Stimulated activated CD4-positive, alpha-beta T cell treated with anti-CD3 and anti-CD28 coated beads, Interleukin-1b, Interleukin-23, amount 100 ng/mL, for 48 hours (primary cell): ENCODE results near the gene CD74.
A peak's percentile ranks its signal among the peaks of the same experiment; 100 is the strongest.
"Not testable (repeated sequence)": the region's sequence is repeated elsewhere in the genome, so short reads cannot be mapped to it uniquely, and the experiment has no call there.

Experiments
- DNase-seq: peaks from one replicate; pipeline ENCODE4 v3.0.0-alpha.2; 2020

CD74 gene

DNA sequence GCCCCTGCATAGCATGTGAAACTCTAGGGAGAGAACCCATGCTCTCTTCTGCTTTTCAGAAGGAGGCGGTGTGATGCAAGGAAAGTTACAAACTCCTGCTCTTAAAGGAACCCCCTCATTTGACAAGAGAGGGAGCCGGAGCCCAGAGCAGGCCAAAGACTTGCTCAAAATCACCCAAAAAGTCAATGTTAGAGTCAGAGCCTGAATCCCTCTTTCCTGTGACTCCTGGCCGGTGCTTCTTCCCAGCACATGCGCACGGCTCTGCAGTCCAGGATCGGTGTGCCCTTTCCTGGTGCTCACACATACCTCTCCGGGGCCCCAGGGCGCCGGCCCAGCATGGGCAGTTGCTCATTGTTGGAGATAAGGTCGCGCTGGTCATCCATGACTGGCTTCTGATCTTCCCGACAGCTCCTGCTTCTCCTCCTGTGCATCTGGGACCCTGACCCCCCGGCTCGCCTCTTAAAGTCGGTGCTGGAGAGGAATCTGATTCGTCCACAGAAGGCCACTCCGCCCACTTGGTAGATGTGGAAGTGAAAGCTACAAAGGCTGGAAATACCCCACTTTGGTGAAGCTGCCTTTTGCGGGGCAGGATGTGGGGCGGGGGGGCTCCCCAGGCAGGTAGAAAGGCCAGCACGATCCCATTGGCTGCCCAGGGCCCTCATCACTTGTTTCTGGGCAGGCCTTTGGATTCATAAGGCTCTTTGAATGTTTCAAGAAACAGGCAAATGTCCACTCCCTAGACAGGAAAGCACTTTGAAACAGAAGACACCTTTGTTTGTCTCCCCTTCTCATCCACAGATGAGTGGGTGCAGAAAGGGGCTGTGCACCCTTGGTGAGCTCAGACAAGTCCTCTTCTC is at the start of gene CD74:
CD74 (minus strand) TSS at position 592 of the 857 bp plus-strand sequence; CDS start at position 431, 161 bp downstream.
- DNase-seq = peak; percentile 91

DNA sequence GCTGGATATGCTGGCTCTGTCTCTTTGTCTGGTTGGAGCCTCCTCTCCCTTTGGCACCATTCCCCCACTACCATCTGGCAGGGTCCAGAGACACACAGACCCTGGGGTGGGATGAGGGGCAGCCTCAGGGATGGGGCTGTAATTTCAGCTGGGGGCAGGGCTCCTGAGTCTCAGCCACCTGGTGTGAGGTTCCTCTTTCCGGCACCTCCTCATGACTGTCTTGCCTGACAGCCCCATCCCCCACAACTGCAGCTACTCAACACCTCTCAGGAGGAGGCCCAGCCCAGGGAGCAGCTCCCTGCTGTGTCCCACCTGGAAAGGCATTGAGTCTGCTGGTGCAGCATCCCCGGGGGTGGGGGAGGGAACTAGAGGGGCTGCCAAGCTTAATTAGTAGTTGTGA is 48.5 kb upstream of the CD74 start:
- no peak for DNase-seq

DNA sequence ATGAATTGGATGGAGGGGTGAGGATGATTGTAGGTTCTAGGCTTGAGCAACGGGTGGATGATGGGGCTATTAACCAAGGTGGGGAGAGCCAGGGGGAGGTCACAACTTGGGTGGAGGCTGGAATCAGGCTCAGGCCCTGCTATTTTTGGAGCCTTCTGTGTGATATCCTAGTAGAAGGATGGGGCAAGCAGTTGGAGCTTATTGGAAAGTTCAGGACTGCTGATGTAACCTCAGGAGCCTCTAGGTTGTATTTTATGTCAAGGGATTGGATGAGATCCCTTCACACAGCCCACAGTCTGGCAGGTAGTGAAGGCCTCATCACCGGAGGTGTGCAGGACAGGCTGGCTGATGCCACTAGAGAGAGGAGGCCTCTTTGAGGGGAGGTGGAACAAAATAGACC is 48.1 kb upstream of the CD74 start:
- DNase-seq = no peak

DNA sequence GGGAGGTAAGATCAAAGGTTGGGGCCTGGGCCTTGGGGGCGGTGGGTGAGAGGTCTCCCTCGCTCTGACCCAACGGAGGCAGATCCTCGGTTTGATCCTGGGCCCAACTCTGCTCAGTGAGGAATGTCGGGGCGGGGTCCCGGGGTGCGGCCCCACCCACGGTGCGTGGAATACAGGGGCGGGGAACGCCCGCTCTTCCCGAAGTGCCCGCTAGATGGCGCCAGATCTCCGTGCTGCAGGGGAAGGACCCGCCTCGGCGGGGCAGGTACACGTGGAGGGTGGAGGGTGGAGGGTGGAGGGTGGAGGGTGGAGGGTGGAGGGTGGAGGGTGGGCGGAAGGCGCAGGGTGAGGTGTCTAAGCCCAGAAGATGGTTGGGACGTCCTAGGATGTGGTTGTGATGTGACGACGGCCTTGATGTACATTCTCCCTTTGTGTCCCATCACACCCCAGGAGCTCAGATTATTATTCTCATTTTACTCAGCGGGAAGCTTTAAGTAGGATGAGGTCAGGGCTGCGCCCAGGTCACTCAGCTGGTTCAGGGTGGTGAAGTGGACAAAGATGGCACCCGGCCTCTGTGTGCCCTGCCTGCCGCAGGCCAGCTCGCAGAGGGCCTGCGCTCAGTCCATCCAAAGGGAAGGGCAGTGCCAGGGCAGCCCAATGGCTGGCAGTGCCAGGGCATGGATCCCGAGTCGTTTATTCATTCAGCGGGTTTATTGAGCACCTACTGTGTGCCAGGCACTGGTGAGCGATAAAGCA is 46.3 kb upstream of the CD74 start:
- DNase-seq = peak; percentile 86

DNA sequence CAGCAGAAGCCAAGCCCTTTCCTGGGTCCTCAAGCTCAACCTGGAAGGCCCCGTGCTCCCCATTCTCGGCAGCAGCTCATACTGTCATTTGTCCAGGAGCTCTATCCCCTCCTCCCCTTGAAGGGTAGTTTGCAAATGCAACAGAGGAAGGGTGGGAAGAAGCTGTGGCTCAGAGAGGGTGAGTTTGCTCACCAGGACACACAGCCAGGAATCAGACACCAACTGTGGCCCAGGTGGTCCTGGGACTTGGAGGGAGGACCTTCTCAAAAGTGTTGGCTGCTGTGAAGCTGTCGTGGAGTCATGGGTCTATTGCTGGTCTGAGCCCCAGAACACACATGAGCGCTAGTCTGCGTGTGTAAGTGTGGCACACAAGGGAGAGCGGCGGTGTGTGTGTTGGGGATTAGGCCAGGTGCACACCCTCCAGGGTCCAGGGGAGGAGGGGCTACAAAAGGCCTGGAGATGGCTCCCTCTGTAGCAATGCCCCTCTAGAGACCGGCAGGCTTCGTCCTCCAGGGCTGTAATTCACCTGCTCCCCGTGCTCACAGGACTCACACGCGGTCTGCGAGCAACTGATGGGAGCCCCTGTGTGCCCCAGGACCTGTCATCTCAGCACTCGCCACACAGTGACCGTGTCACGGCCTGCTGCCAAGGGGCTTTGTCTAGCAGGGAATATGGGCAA is 45.0 kb upstream of the CD74 start:
- no peak for DNase-seq

DNA sequence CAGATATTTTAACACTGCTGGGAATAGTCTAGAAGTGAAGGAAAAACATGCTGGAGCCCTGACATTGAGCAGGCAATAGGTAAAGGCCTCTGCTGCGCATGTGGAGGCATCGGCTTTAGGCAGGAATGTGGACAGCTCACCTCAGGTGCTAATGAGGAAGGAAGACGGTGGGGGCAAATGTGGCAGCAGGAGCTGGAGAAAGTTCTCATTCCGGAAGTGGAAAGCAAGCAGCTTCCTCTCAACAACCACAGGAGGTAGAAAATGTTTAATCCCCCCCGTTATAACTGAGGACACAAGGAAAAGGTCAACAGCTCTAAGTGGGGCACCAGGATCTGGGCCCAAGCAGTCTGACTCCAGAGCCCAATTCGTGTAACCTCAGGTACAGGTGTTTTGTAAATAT is 44.4 kb upstream of the CD74 start:
- no peak for DNase-seq

DNA sequence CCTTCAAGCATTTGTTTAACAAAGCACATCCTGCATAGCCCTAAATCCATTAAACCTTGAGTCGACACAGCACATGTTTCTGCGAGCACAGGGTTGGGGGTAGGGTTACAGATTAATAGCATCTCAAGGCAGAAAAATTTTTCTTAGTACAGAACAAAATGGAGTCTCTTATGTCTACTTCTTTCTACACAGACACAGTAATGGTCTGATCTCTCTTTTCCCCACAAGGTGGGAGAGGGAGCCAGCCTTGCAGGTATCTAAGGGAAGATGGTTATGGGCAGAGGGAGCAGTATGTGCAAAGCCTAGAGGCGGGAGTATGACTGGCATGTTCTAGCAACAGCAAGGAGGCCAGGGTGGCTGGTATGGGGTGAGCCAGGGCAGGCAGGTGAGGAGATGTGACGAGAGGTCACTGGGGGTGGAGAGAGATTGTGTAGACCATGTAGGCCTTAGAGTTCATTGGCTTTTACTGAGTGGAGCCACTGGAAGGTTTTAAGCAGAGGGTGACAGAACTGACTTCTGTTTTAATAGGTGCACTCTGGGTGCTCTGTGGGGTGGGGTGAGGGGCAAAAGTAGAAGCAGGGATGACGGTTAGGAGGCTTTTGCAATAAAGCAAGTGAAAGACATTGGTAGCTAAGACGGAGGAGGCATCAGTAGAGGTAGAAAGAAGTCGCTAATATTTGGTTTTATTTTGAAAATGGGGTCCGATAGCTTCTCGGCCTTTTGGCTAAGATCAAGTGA is 42.0 kb upstream of the CD74 start:
- DNase-seq = no peak

DNA sequence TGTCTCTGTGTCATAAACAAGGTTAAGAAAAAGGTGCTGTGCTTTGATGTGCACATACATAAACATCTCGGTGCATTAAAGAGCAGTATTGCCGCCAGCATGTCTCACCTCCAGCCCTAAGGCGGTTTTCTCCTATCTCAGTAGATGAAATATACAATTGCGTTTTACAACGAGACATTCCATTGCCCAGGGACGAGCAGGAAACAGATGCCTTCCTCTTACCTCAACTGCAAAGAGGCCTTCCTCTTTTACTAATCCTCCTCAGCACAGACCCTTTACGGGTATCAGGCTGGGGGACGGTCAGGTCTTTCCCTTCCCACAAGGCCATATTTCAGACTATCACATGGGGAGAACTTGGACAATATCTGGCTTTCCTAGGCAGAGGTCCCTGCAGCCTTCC is 41.3 kb upstream of the CD74 start:
- not testable (repeated sequence) for DNase-seq

DNA sequence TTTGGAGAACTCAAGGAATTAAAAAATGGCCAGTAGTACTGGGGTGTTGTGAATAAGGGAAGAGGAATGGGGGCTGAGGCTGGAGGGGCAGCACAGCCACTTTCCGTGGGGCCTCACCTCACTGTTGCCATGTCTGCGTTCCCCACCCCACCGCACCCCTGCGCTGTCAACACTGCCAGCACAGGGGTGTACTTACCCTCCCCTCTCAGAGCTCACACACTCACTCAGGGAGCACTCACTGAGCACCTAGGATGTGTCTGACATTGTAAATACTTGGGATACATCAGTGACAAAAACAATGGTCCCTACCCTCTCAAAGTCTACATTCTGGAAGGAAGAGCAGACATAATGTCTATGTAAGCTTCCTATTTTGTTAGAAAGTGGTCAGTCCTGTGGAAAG is 40.2 kb upstream of the CD74 start:
- no peak for DNase-seq

DNA sequence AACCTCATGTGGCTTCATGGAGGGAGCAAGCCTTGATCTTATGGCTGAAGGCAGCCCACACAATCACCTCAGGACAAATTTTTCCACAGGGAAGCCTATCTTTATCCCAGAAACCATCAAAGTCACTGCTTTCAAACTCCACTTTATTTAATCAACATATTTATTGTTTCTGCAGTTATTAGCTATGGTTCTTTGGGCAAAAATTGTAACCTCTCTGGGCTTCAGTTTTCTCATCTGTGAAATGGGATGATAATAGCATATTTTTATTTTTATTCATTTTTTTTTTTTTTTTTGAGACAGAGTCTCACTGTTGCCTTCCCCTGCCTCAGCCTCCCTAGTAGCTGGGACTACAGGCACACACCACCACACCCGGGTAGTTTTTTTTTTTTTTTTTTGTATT is 38.9 kb upstream of the CD74 start:
- no peak for DNase-seq

DNA sequence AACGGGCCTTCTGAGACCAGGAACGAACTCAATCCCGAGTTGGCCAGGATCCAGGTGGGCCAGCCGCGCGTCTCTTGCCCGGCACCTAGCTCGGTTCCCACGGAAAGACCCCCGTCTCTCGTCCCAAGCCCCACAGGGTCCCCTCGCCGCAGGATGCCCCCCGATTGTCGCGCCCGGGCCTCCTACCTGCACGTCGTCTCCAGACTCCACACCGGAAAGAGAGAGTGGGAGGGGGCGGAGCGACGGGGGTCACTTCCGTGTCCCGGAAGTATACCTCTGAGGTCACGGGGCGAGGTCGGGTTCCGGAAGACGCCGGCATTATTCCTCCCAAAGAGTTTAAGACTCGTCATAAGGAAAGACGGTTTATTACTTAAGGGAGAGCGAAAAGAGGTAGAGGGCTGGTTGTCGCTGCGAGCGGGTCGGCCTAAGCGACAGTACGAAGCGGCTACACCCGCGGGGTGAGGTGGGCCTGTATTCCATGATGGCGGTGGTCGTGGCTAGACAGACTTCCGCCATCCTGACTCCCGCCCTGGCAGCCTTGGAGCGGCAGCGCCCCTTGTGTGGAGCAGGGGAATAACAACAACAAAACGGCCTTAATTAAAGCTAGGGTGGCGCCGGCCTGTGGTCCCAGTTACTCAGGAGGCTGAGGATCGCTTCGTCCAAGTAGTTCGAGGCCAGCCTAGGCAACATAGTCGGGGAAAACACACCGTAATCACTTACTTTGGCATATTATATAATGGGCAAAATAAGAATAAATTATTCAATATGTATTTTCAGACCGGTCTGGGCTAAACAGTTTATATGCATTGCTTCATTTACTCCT is 37.0 kb upstream of the CD74 start, which contains the start of gene RPS14:
RPS14 (minus strand) TSS at position 223 of the 823 bp plus-strand sequence. CDS start 2,006 bp downstream, outside the sequence.
- DNase-seq = peak; percentile 95

DNA sequence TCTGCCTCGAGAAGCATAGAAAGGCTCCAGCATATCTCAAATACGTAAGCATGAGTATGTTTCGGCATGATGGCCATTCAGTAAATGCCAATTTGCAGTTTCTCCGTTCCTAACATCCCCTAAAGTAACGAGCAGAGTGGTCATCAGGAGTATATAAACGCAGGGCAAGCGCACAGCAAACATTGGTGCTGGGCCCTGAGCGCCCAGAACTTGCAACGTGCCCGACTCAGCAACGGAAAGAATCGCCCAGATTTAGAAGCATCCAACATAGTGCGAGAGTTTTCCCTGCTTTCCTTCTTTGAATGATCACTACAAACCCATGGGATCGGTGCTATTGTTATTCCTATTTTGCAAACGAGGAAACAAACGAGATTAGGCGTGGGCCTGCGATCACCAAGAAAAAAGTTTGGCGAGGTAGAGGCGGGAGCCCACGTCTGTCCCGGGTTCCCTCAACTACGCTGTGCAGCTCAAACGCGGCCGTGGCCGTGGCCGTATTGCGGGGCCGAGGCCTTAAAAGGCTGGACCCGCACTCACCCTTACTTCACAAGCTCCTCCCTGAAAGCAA is 36.3 kb upstream of the CD74 start:
- DNase-seq = no peak

DNA sequence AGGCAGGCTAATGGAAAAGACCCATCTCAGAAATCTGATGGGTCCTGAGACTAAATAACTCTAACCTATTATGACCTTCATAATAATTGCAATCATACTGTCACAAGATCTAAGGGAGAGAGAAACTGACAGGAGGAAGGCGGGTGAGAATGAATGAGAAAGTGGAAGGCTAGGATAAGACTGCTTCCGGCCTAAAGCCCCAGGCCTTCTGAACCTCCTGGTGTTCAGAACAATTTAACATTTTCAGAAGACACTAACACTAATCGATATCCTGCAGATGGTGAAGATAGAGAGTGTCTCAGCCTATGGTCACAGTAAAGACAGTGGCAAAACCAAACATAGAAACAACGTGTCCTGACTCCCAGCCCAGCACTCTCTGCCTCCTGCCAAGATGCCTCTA is 35.6 kb upstream of the CD74 start:
- no peak for DNase-seq

DNA sequence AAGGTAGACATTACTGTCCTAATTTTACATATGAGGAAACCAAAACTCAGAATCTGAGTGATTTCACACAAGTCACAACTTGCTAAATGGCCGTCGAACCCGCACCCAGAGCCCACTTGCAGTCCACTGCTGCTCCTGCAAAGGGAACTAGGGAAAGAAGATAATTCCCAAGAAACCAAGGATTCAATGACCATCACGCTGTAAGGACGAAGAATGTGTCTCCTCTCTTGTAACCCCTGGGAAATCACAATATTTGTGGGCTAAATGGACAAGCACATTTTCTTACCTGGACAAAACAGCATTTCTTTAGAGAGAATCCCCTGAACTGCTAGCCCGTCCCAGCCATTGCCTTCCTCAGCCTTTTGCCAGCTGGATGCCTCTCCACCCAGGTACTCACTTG is 34.5 kb upstream of the CD74 start:
- DNase-seq = no peak

DNA sequence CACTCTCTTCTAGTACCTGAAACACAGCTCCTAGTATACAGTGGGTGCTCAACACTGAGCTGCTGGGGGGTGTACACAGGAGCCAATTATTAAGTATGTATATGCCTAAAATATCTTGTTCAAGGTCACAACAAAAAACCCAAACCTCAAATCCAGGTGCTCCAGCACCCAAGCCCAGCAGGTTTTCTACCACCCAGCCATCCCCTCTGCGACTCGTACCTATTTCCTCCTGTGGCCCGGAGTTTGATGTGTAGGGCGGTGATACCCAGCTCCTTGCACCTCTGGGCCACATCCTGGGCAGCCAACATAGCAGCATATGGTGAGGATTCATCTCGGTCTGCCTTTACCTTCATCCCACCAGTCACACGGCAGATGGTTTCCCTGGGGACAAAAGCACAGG is 33.9 kb upstream of the CD74 start:
- DNase-seq = no peak

DNA sequence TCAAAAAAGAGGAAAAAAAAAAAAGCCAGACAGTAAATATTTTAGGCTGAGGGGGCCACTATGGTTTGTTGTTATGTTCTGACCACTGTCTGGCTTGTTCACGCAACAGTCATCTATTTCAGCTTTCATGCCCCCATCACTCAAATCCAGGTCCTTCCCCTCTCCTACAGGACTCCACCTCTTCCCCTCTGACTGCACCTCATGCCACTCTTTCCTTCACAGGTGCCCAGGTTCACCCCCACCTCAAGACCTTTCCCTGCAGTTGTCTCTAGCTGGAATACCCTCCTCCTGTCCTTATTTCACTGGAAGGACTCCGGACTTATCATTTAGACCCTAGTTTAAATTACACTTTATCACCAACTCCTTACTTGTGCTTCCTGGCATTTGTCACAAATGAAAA is 33.4 kb upstream of the CD74 start:
- no peak for DNase-seq

DNA sequence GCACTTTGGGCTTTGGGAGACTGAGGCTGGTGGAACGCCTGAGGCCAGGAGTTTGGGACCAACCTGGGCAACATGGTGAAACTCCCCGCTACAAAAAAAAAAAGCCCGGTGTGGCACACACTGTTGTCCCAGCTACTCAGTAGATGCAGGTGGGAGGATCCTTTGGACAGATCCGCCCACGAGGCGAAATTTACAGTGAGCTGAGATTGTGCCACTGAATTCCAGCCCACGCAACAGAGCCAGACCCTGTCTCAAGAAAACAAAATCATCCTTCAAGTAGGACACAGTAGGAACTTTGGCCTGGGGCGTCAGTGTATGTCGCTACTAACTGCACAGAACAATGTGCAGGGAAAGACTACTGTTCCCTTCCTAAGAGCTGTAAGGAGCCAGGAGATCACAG is 32.1 kb upstream of the CD74 start:
- no peak for DNase-seq

DNA sequence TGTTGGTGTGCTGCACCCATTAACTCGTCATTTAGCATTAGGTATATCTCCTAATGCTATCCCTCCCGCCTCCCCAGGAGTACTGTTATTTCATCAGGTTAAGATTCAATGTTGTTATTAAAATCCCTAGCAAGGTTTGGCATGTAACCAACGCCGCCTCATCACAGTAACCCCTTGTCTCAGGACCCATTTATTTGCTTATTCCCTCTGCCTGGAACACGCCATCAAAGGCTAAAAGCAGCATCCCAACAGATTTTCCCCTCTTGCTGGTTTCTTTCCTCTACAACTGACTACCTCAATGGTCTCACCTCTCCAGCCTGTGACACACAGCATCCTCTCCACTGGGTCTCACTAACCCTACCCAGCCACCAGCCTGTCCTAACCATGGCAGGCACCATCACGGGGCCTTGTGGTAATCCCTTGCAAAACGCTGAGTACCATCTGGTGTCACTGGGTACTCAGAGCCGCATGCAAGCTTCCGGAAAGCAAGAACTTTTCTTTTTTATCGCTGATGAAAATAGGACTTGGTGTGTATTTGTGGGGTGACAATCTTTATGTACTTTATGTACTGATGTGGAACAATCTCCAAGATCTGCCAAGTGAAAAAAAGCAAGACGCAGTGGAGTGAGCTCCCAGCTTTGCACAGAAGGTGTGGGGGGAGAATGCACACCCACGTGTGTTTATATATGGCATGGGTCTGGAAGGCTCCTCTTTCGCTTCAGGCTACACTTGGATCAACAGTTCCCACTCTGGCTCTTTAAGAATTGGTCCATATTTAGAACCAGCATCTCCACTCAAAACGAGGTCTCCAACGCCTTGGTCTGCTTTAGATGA is 30.7 kb upstream of the CD74 start:
- DNase-seq = no peak

DNA sequence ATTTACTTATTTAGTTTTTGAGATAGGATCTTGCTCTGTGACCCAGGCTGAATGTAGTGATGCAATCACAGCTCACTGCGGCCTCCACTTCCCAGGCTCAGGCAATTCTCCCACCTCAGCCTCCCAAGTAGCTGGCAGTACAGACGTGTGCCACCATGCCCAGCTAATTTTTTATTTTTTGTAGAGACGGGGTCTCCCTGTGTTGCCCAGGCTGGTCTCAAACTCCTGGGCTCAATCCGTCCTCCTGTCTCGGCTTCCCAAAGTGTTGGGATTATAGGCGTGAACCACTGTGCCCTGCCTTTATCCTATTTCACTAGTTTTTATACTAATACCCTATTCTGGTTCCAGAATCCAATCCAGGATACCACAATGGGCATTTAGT is 30.0 kb upstream of the CD74 start:
- DNase-seq = no peak

DNA sequence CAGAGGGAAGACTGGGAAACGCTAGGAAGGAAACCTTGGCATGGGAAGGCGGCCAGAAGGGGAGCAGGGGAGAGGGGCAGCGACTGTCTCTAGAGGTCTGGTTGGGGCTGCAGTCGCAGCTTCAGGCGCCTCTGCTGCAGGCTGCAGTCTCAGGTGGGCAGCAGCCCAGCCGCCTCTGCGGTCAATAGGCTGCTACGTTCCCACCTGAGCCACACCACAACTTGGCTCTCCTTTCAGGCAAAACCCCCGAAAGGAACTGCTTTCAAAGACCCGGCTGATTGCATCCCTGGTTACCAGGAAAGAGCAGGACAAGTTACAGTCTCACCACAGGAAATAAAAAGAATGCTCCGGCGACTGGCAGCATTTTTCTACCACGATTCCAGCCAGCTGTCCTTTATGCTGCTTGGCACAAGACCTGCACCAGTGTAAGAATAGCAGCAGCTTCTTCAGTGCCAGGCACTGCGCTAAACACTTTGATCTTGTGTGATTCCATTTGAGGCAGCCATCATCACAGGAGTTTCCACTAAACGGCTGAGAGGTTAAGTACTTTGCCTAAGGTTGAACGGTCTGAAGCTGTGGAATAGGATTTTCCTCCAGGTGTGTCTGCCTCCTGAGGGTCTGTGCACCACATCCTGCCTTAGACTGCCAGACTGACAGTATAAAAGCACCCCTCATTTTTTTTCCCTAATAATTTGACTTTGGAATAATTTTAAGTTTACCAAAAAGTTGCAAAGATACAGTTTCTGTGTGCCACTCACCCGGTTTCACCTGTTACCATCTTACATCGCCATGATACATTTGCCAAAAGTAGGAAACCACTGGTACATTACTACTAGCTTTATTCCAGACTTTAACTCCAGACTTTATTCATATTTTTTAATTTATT is 29.3 kb upstream of the CD74 start:
- DNase-seq = no peak
